ENCODE measurements around the gene KCNN3.

GRCh38 chr1:154733621-154734020, 136.5 kb downstream of the KCNN3 start:
- TF ChIP-seq POLR2A (IDR thresholded peaks at IDR 0.05) (no peak), CTCF (IDR thresholded peaks at IDR 0.05) (no peak), POLR2AphosphoS5 (IDR thresholded peaks at IDR 0.05) (no peak)
